ENCODE results near the gene OR6P1.

The OR6P1 gene

GRCh38 chr1:158570480-158570879 is at the start of gene OR6P1:
OR6P1 (minus strand) TSS chr1:158570580; CDS start chr1:158563604, 6,976 bp downstream.
- DNase-seq = no peak

- DNase-seq = no peak
These were observed 43.4 kb upstream of the OR6P1 start for GRCh38 chr1:158613764-158614163.

- DNase-seq = no peak
These were observed 41.5 kb upstream of the OR6P1 start for GRCh38 chr1:158611916-158612315.

- no peak for DNase-seq
These were observed 36.9 kb upstream of the OR6P1 start for GRCh38 chr1:158607296-158607695.

GRCh38 chr1:158604968-158605367 is 34.6 kb upstream of the OR6P1 start, which contains the start of gene OR10Z1:
OR10Z1 (plus strand) TSS chr1:158605268; CDS start chr1:158606439, 1,171 bp downstream.
- no peak for DNase-seq

GRCh38 chr1:158600735-158601134 is 30.4 kb upstream of the OR6P1 start:
- DNase-seq = no peak

- DNase-seq = no peak
These were observed 16.6 kb upstream of the OR6P1 start for GRCh38 chr1:158586942-158587341.

- DNase-seq = no peak
These were observed 13.6 kb upstream of the OR6P1 start for GRCh38 chr1:158583962-158584361.

GRCh38 chr1:158579733-158580132 is 9.4 kb upstream of the OR6P1 start, which contains the start of gene OR10X1:
OR10X1 (minus strand) TSS chr1:158579899; CDS start chr1:158579899, 0 bp downstream.
- no peak for DNase-seq

- no peak for DNase-seq
These were observed 7.2 kb upstream of the OR6P1 start for GRCh38 chr1:158577561-158577960.

- no peak for DNase-seq
These were observed 1.8 kb upstream of the OR6P1 start for GRCh38 chr1:158572226-158572625.

GRCh38 chr1:158564608-158565007 is 5.8 kb downstream of the OR6P1 start:
- DNase-seq = no peak

GRCh38 chr1:158563853-158564252 is 6.5 kb downstream of the OR6P1 start:
- DNase-seq = no peak

GRCh38 chr1:158559696-158560095 is 10.7 kb downstream of the OR6P1 start:
- DNase-seq = no peak

GRCh38 chr1:158554352-158554751 is 16.0 kb downstream of the OR6P1 start, which contains the start of gene OR6Y1:
OR6Y1 (minus strand) TSS chr1:158554405; CDS start chr1:158548105, 6,300 bp downstream.
- DNase-seq = no peak

- DNase-seq = no peak
These were observed 18.1 kb downstream of the OR6P1 start for GRCh38 chr1:158552296-158552695.

GRCh38 chr1:158547533-158547932 is 22.8 kb downstream of the OR6P1 start:
- no peak for DNase-seq

GRCh38 chr1:158537609-158538008 is 32.8 kb downstream of the OR6P1 start:
- no peak for DNase-seq

GRCh38 chr1:158534496-158534895 is 35.9 kb downstream of the OR6P1 start:
- DNase-seq = no peak

- DNase-seq = no peak
These were observed 43.1 kb downstream of the OR6P1 start for GRCh38 chr1:158527190-158527815.

GRCh38 chr1:158521666-158522058 is 48.7 kb downstream of the OR6P1 start:
- DNase-seq = no peak

- DNase-seq = no peak
These were observed 49.3 kb downstream of the OR6P1 start for GRCh38 chr1:158520955-158521665.

- no peak for DNase-seq
These were observed 50.4 kb downstream of the OR6P1 start for GRCh38 chr1:158520021-158520420.

GRCh38 chr1:158516966-158517365 is 53.4 kb downstream of the OR6P1 start:
- no peak for DNase-seq
